Subcutaneous adipose tissue (tissue), 4 donors: ENCODE data around the gene KRTAP10-3. TPM values are rescaled to one million over a fixed set of nuclear protein-coding genes. Genes with fewer than 3 reads are reported as not detected.

Experiments
- total RNA-seq, 4 donors: library from RNA; depleted of rRNA; stranded (reverse); fragments of >200 nt; gene quantifications; one replicate each; pipeline ENCODE4 v1.1.0, GENCODE V29; 2016
- TF ChIP-seq, protein P1 (sequence below): fragments of 450-650 bp; IDR thresholded peaks from one replicate; pipeline ENCODE4 v1.5.1; 2016; ENCODE audit warnings: low read depth, mild to moderate bottlenecking, control low read depth, antibody characterized with exemption, moderate library complexity

The KRTAP10-3 gene
- total RNA-seq, 4 donors from 2014 or later, result not detected

GRCh38 chr21:44566403-44566802 is 7.8 kb upstream of the KRTAP10-3 start:
- TF ChIP-seq, protein P1, sequence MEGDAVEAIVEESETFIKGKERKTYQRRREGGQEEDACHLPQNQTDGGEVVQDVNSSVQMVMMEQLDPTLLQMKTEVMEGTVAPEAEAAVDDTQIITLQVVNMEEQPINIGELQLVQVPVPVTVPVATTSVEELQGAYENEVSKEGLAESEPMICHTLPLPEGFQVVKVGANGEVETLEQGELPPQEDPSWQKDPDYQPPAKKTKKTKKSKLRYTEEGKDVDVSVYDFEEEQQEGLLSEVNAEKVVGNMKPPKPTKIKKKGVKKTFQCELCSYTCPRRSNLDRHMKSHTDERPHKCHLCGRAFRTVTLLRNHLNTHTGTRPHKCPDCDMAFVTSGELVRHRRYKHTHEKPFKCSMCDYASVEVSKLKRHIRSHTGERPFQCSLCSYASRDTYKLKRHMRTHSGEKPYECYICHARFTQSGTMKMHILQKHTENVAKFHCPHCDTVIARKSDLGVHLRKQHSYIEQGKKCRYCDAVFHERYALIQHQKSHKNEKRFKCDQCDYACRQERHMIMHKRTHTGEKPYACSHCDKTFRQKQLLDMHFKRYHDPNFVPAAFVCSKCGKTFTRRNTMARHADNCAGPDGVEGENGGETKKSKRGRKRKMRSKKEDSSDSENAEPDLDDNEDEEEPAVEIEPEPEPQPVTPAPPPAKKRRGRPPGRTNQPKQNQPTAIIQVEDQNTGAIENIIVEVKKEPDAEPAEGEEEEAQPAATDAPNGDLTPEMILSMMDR, result no peak

- TF ChIP-seq, protein P1, result no peak
These were observed 6.4 kb upstream of the KRTAP10-3 start for GRCh38 chr21:44564886-44565598.

DNA sequence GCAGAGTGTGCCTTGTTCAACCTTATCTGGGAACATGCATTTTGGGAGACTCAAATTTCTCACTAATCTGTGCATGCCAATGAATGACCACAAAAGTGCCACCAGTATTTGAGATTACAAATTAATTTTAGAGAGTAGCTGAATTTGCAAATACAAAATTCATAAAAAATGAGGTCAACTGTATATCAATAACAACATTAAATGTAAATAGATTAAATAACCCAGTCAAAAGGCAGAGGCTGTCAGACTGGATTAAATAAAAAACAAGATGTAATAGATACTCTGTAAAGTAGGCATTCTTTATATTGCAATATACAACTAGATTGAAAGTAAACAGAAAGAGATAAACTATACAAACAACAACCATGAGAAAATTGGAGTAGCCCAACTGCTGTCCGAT is 5.5 kb upstream of the KRTAP10-3 start:
- TF ChIP-seq, protein P1, result no peak

DNA sequence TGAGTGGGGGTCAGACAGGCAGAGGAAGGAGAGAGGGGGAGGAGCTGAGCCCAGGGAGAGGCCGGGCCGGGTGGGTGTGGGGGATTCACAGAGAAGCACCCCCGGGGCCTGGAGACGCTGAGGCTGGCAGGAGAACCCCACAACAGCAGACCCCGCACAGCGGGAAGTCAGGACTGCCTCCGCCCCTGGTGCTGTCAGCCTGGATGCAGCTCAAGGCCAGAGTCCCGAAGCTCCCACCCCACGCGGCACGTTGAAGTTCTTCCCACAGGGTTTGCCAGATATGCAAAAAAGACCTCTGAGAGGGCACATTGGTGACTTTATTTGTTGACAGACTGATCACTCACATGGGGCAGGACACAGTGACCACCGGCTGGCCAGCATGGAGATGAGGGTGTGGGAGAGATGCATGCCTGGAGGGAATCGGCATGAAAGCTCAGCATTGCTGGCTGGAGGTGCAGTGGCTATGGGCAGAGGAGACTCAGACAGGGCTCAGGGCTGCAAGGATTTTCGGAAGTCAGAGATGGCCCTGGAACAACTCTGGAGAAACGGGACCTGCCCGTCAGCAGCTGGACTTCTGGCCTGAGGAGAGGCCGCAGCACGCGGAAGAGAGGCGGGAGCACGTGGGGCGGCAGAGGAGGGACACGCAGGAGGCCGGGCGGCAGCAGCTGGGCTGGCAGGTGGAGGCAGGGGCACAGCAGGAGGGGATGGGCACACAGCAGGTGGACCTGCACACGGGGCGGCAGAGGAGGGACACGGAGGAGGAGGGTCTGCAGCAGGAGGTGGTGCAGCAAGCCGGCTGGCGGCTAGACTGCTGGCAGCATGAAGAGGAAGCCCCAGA is 885 bp downstream of the KRTAP10-3 start:
- TF ChIP-seq, protein P1, result no peak

DNA sequence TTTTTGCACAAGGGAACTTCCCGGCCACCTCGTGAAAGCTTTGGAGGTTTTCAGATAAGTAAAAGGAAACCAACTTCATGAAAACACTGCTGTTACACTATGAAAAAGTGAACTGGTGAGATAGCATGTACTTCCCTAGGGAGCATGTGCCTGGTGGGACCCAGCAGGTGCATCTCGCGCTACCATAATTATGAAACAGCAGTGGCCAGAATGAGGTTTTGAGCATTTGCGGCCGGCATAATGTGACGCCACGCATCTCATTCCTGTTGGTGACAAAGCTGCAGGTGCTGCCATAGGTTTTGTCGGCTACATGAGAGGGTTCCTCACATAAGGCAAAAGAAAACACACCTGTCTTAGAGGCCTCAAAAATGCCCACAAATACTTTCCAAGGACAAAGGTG is 1.7 kb downstream of the KRTAP10-3 start:
- TF ChIP-seq, protein P1, result no peak

- TF ChIP-seq, protein P1, result no peak
These were observed 3.3 kb downstream of the KRTAP10-3 start for GRCh38 chr21:44555200-44555875.

DNA sequence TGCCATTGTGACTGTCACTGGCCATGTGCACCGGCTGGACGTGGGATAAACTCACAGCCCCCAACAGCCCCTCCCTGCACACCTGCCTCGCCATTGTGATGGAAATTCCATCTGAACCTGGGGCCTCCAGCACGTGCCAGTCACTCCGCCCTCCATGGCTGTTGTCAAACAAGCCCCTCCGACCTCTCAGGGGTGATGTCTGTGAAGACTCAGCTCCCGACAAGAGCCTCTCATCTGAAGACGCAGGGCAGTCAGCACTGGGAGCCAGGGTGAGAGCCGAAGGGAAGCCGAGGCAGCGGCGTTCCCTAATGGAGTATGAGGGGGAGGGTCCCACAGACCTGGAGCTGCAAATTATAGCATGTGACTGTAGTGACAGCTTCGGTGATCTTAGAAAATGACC is 5.9 kb downstream of the KRTAP10-3 start:
- TF ChIP-seq, protein P1, result no peak
